Coronary artery (tissue), 2 donors: ENCODE measurements around the gene TMC2.

Experiments used
- DNase-seq: peaks from one replicate; pipeline ENCODE4 v3.0.0-alpha.2; 2017; ENCODE audit warnings: low spot score
- H3K27ac ChIP-seq, 2 donors: fragments of 200-600 bp; sonication (generic); one replicate each; pipeline ENCODE4 v1.5.1; 2016 to 2019
- H3K4me3 ChIP-seq: fragments of 200-600 bp; sonication (generic); 2 replicates; pipeline ENCODE4 v1.5.1; 2016; ENCODE audit warnings: mild to moderate bottlenecking, moderate library complexity
- TF ChIP-seq, protein P1 (sequence below): fragments of 200-600 bp; sonication (generic); IDR thresholded peaks from one replicate; pipeline ENCODE4 v1.5.1; 2019; ENCODE audit warnings: antibody characterized with exemption

TMC2 gene

DNA sequence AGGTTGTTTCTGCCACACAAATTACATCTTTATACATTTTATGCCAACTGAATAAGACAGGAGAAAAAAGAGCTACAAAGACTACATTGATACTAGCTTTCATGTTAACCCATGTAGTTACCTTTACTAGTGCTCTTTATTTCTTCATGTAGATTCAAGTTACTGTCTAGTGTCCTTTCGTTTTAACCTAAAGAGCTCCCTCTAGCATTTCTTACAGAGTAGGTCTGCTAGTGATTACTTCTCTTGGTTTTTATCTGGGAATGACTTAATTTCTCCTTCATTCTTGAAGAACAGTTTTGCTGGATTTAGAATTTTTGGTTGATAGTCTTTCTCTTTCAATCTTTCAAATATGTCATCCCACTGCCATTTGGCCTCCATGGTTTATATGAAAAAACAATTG is 94.9 kb downstream of the TMC2 start:
- TF ChIP-seq, protein P1, sequence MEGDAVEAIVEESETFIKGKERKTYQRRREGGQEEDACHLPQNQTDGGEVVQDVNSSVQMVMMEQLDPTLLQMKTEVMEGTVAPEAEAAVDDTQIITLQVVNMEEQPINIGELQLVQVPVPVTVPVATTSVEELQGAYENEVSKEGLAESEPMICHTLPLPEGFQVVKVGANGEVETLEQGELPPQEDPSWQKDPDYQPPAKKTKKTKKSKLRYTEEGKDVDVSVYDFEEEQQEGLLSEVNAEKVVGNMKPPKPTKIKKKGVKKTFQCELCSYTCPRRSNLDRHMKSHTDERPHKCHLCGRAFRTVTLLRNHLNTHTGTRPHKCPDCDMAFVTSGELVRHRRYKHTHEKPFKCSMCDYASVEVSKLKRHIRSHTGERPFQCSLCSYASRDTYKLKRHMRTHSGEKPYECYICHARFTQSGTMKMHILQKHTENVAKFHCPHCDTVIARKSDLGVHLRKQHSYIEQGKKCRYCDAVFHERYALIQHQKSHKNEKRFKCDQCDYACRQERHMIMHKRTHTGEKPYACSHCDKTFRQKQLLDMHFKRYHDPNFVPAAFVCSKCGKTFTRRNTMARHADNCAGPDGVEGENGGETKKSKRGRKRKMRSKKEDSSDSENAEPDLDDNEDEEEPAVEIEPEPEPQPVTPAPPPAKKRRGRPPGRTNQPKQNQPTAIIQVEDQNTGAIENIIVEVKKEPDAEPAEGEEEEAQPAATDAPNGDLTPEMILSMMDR = no peak
- DNase-seq = no peak
- Histone ChIP-seq H3K27ac (no peak overlapping the region), H3K4me3 (no peak overlapping the region)

- TF ChIP-seq, protein P1 = no peak
- DNase-seq = no peak
- H3K4me3 ChIP-seq = no peak overlapping the region
- no peak overlapping the region for H3K27ac ChIP-seq
Observed at GRCh38 chr20:2633381-2633780, 97.0 kb downstream of the TMC2 start.

- no peak overlapping the region for H3K27ac ChIP-seq
- no peak for DNase-seq
- no peak overlapping the region for H3K4me3 ChIP-seq
- TF ChIP-seq, protein P1 = no peak
Observed at GRCh38 chr20:2637246-2637645, 100.9 kb downstream of the TMC2 start.

- no peak overlapping the region for H3K4me3 ChIP-seq
- TF ChIP-seq, protein P1 = no peak
- no peak for DNase-seq
- no peak overlapping the region for H3K27ac ChIP-seq
Observed at GRCh38 chr20:2640260-2640659, 103.9 kb downstream of the TMC2 start.

GRCh38 chr20:2640899-2641298 is 104.5 kb downstream of the TMC2 start:
- no peak overlapping the region for H3K4me3 ChIP-seq
- TF ChIP-seq, protein P1 = no peak
- H3K27ac ChIP-seq = no peak overlapping the region
- no peak for DNase-seq

DNA sequence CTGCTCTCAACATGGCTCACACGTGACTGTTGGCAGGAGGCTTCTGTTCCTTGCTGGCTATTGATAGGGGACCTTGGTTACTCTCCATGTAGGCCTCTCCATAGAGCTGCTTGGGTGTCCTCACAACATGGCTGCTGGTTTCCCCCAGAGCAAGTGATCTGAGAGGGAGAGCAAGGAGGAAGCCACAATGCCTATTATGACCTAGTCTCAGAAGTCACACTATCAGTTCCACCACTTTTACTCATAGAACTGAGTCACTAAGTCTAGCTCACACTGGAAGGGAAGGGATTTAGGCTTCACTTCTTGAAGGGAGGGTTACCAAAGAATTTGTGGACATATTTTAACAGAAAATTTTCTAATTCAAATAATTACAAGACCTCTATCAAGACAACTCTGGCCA is 107.3 kb downstream of the TMC2 start:
- Histone ChIP-seq H3K27ac (no peak overlapping the region), H3K4me3 (no peak overlapping the region)
- DNase-seq = no peak
- TF ChIP-seq, protein P1 = no peak

GRCh38 chr20:2651772-2652723 is 115.7 kb downstream of the TMC2 start, which contains the start of gene NOP56:
NOP56 (plus strand) TSS chr20:2652632; CDS start chr20:2652661, 29 bp downstream.
- TF ChIP-seq, protein P1 = no peak
- peak within 1 kb of the TSS; percentile 97 for H3K4me3 ChIP-seq
- DNase-seq = peak; percentile 94
- peak within 1 kb of the TSS; percentile 53 to 97 for H3K27ac ChIP-seq
